Mesenteric fat pad (tissue), 1 donor: Measurements from ENCODE around the gene UNC13B. TPM values are rescaled to one million over a fixed set of nuclear protein-coding genes. Genes with fewer than 3 reads are reported as not detected.
"Not testable (repeated sequence)": the region's sequence is repeated elsewhere in the genome, so short reads cannot be mapped to it uniquely, and the experiment has no call there.

Source experiments
- DNase-seq: peaks from one replicate; pipeline ENCODE4 v3.0.0-alpha.2; 2020; ENCODE audit warnings: low spot score
- total RNA-seq: library from RNA; stranded (reverse); fragmentation: NEBNext Ultra II Directional; extraction: Animal tissue kit (Norgen Biotek cat#: 25700); gene quantifications from one replicate; pipeline ENCODE4 v1.2.1, GENCODE V29; 2021
- donor health status: DM: yes; HTN: yes; CAD: no.

Gene UNC13B
- total RNA-seq, 1 donor from 2014 or later: 29.0 TPM

GRCh38 chr9:35162605-35163315, 951 bp downstream of the UNC13B start:
- DNase-seq: no peak

GRCh38 chr9:35163413-35163812, 1.6 kb downstream of the UNC13B start:
- DNase-seq: no peak

DNA sequence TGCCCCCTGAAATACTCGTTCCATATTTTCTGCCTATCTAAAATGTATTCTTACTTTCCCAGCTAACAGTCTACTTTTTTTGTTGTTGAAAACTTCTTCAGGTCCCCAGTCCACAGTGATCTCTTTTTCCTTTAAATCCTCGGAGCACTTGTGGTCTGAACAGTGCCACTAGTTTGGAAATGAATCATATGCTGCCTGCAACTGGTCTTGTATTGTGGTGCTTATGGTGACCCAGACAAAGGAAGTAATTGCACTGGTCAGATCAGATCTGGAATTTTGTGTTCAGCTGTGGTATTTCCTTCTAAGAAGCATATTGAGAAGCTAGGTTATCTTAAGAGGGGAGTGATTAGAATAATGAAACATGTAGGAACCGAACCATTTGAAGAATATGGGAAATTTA, 2.9 kb downstream of the UNC13B start:
- DNase-seq: no peak

- not testable (repeated sequence) for DNase-seq
Observed at GRCh38 chr9:35167429-35167828, 5.6 kb downstream of the UNC13B start.

- no peak for DNase-seq
Observed at GRCh38 chr9:35168963-35169362, 7.2 kb downstream of the UNC13B start.

- DNase-seq: no peak
Observed at GRCh38 chr9:35172878-35173277, 11.1 kb downstream of the UNC13B start.

DNA sequence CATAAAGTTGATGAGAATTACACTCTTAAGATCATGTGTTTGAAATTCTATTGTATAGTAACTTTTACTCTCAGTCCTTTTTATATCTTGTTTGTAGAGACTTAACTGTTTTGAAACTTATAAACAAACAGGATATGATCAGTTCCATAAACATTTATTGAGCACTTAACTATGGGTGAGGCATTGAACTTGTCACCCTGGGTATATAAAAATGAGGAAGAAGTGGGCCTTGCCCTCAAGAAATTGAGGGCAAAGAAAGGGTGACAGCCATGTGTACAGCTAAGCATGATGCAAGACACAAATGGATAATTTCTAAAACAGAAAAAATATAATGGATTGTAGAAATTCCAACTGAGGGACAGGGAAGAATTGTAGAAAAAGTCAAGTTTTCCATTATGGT, 15.7 kb downstream of the UNC13B start:
- DNase-seq: no peak

GRCh38 chr9:35179347-35180280, 17.8 kb downstream of the UNC13B start:
- no peak for DNase-seq

- no peak for DNase-seq
Observed at GRCh38 chr9:35180801-35181200, 19.0 kb downstream of the UNC13B start.

DNA sequence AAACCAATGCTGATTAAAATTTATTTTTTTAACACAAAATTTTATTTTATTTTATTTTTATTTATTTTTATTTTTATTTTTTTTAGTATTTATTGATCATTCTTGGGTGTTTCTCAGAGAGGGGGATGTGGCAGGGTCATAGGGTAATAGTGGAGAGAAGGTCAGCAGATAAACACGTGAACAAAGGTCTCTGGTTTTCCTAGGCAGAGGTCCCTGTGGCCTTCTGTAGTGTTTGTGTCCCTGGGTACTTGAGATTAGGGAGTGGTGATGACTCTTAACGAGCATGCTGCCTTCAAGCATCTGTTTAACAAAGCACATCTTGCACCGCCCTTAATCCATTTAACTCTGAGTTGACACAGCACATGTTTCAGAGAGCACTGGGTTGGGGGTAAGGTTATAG, 20.6 kb downstream of the UNC13B start:
- DNase-seq: not testable (repeated sequence)

GRCh38 chr9:35182996-35183754, 21.4 kb downstream of the UNC13B start:
- not testable (repeated sequence) for DNase-seq

GRCh38 chr9:35183755-35184480, 22.1 kb downstream of the UNC13B start:
- DNase-seq: not testable (repeated sequence)

DNA sequence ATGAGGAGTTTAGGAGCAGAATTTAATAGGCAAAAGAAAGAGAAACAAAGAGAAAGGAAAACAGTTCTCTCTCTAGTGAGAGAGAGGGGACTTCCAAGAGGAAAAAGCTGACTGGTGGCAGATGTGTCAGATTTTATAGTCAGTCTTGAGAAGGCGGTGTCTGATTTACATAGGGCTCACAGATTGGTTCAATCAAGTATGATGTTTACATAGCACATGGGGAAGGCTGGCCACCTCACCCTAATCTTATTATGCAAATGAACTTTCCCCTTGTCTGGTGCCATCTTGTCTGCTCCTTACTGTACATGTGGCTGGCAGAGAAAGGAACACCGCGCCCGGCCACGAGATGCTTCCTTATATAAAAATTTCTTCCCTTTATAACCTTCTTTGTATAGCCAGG, 24.7 kb downstream of the UNC13B start:
- DNase-seq: no peak

DNA sequence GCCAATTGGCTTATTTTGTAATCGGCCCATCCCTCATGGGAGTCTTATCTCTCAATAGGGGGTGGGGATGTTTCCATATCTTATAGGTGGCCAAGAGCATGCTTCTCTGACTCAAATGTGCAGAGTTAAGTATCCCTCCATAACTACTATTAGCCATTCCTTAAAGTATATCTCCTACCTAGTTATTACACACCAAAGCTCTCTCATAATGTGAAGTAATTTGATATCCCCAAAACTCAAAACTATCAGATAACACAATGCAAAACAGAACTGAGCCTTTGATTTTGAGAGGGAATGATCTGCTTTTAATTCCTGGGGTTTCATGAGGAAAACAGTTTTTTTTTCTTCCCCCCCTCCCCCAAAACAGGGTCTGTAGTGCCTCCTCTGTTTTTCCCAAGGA, 28.4 kb downstream of the UNC13B start:
- no peak for DNase-seq

GRCh38 chr9:35191105-35191504, 29.3 kb downstream of the UNC13B start:
- no peak for DNase-seq

- DNase-seq: no peak
Observed at GRCh38 chr9:35193762-35194161, 32.0 kb downstream of the UNC13B start.

- no peak for DNase-seq
Observed at GRCh38 chr9:35195683-35196082, 33.9 kb downstream of the UNC13B start.

DNA sequence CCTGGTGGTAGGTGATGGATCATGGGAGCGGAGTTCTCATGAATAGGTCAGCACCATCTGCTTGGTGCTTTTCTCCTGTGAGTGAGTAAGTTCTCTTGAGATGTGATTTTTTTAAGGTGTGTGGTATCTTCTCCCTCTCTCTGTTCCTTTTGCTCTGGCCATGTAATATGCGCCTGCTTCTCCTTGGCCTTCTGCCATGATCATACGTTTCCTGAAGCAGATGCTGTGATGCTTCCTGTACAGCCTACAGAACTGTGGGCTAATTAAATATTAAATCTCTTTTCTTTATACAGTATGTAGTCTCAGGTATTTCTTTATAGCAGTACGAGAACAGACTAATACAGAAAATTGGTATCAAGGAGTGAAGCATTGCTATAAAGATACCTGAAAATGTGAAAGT, 36.4 kb downstream of the UNC13B start:
- DNase-seq: no peak

DNA sequence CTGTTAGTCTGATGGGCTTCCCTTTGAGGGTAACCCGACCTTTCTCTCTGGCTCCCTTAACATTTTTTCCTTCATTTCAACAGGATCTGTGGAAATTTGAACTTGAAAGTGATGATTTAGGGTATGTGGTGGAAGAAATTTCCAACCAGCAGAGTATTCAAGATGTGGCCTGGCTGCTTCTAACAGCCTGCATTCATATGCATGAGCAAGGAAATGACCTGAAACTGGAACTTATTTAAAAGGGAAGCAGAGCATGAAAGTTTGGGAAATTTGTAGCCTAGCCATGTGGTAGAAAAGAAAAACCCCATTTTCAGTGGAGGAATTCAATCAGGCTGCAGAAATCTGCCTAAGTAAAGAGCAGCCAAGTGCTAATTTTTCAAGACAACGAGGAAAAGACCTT, 41.7 kb downstream of the UNC13B start:
- no peak for DNase-seq

DNA sequence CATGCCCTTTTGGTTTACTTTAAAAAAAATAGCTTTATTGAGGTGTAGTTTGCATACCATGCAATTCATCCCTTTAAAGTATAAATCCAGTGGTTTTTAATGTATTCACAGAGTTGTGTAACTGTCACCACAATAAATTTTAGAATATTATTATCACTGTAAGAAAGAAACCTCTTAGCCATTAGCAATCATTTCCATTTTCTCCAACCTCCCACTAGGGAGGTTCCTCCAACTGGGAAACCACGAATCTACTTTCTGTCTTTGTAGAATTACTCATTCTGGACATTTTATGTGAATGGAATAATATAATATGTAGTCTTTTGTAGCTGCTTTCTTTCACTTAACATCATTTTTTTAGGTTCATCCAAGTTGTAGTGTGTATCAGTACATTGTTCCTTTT, 43.5 kb downstream of the UNC13B start:
- DNase-seq: no peak

- DNase-seq: no peak
Observed at GRCh38 chr9:35211854-35212253, 50.0 kb downstream of the UNC13B start.
